Gastrocnemius medialis (tissue), 4 donors: ENCODE measurements around the gene NSUN2.
A peak's percentile ranks its signal among the peaks of the same experiment; 100 is the strongest.

Experiments used
- CTCF ChIP-seq, 5 experiments: fragments of 450-650 bp in 3 of 5; fragments of 200-600 bp in 2 of 5; sonication (generic) in 2 of 5; IDR thresholded peaks in 4 of 5; conservative IDR thresholded peaks in 1 of 5; 1 replicate in 4 of 5; 2 replicates in 1 of 5; pipeline ENCODE4 v1.5.1; 2016 to 2019; ENCODE audit warnings: antibody characterized with exemption in 5 of 5, mild to moderate bottlenecking in 3 of 5, moderate library complexity in 3 of 5
- POLR2A ChIP-seq, 2 donors: fragments of 450-650 bp; IDR thresholded peaks; one replicate each; pipeline ENCODE4 v1.6.1; 2017; ENCODE audit warnings: antibody characterized with exemption in 2 of 2, mild to moderate bottlenecking in 2 of 2, moderate library complexity in 2 of 2

GRCh38 chr5:6574537-6575245, 58.2 kb downstream of the NSUN2 start:
- TF ChIP-seq CTCF (IDR thresholded peaks at IDR 0.05 in 4 of 5, conservative IDR thresholded peaks at IDR 0.05 in 1 of 5) (peak in 1 of 5 experiments; percentile 32), POLR2A (IDR thresholded peaks at IDR 0.05) (no peak)
